Lung (tissue), 12 donors: Measurements from ENCODE around the gene MAB21L4. TPM values are rescaled to one million over a fixed set of nuclear protein-coding genes. Genes with fewer than 3 reads are reported as not detected.

Experiments used
- ATAC-seq: fragments of 200-7000 bp; cut with Tn5 transposase; one replicate; pipeline ENCODE4 v1.9.1; 2020; ENCODE audit warnings: moderate number of reproducible peaks; ENCODE audit not compliant: insufficient read depth, low FRiP score
- DNase-seq, 3 donors: peaks; one replicate each; pipeline ENCODE4 v3.0.0-alpha.2; 2013 to 2017
- H3K27ac ChIP-seq, 2 donors: one replicate each; pipeline ENCODE4 v1.5.1; 2013; ENCODE audit warnings: mild to moderate bottlenecking in 2 of 2, moderate library complexity in 2 of 2, control low read depth in 1 of 2, inconsistent platforms in 1 of 2, low read depth in 1 of 2, low read length in 1 of 2
- H3K27me3 ChIP-seq, 3 donors: one replicate each; pipeline ENCODE4 v1.5.1; 2013; ENCODE audit warnings: low read length in 2 of 3; ENCODE audit not compliant: control insufficient read depth in 3 of 3, insufficient read depth in 3 of 3
- H3K36me3 ChIP-seq, 4 donors: one replicate each; pipeline ENCODE4 v1.5.1; 2013; ENCODE audit warnings: low read length in 4 of 4, mild to moderate bottlenecking in 1 of 4, moderate library complexity in 1 of 4; ENCODE audit not compliant: control insufficient read depth in 4 of 4, insufficient read depth in 4 of 4
- H3K4me1 ChIP-seq, 5 donors: one replicate each; pipeline ENCODE4 v1.5.1; 2013; ENCODE audit warnings: low read length in 5 of 5, mild to moderate bottlenecking in 2 of 5, moderate library complexity in 1 of 5; ENCODE audit not compliant: control insufficient read depth in 5 of 5, insufficient read depth in 5 of 5
- H3K4me3 ChIP-seq: one replicate; pipeline ENCODE4 v1.5.1; 2013; ENCODE audit warnings: mild to moderate bottlenecking, control low read depth, moderate library complexity
- H3K9ac ChIP-seq, 2 donors: one replicate each; pipeline ENCODE4 v1.5.1; 2013; ENCODE audit warnings: low read length in 2 of 2, control low read depth in 1 of 2; ENCODE audit not compliant: insufficient read depth in 1 of 2
- H3K9me3 ChIP-seq, 4 donors: one replicate each; pipeline ENCODE4 v1.5.1; 2013; ENCODE audit warnings: low read length in 3 of 4, mild to moderate bottlenecking in 1 of 4, moderate library complexity in 1 of 4; ENCODE audit not compliant: control insufficient read depth in 4 of 4, insufficient read depth in 3 of 4
- WGBS, 2 donors: extraction: QIAGEN DNeasy Blood & Tissue Kit; methylation state at CpG; one replicate each; pipeline ENCODE4 v1.1.7; 2013; 5-methylcytosine and 5-hydroxymethylcytosine counted together
- polyA plus RNA-seq, 2 donors: library from polyadenylated mRNA; stranded (reverse); fragments of 200-250 nt; gene quantifications; one replicate each; pipeline ENCODE4 v1.2.1, GENCODE V29; 2013
- total RNA-seq, 2 donors: library from RNA; depleted of rRNA in 1 of 2; stranded (reverse); fragments of >200 nt in 1 of 2; gene quantifications; one replicate each; pipeline ENCODE4 v1.2.1, GENCODE V29; 2014 to 2021
- TF ChIP-seq, protein P1 (sequence below): IDR thresholded peaks from 2 replicates; pipeline ENCODE4 v1.5.1; 2012; ENCODE audit warnings: mild to moderate bottlenecking; ENCODE audit errors: control extremely low read depth, extremely low read depth
- donor health status: control.
- donor health status: control.
- donor health status: Bipolar disorder and iron deficiency.
- donor health status: healthy.
- donor health status: DM: yes; HTN: yes; CAD: no.

Gene MAB21L4
- total and polyA plus RNA-seq, 4 donors = 2.9 to 21.1 (median 6.8) TPM

DNA sequence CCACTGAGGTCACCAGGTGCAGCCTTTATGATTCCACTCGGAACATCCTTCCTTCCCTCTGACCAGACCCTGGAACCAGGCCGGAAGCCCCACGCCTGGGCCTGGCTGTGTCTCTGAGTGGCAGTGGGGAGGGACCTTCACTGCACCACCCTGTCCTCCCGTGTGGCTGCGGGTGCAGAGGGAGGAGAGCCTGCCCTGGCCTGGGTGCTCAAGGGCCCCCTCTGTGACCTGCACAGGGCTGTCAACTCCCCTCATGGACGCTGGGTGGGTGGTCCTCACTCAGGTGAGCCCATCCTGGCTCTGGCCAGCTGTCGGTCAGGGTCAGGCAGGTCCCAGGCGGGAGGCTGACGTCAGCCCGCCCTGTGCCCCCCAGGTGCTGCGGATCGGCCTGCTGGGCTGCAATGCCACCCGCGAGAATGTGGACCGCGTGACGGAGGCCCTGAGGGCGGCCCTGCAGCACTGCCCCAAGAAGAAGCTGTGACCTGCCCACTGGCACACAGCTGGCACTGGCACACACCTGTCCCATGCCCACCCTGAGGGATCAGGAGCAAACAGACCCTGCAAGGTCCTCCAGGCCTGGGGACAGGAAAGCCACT lies 17.5 kb downstream of the MAB21L4 start:
- Histone ChIP-seq H3K27ac (no peak overlapping the region), H3K9ac (no peak overlapping the region), H3K36me3 (no peaks in the 10 kb centered on the region), H3K9me3 (no peaks in the 10 kb centered on the region), H3K4me1 (peaks cover 0 to 20% (median 0%) of the 10 kb centered on the region in 5 donors), H3K4me3 (no peak overlapping the region), H3K27me3 (peaks cover 0 to 2% (median 0%) of the 10 kb centered on the region in 3 donors)
- no peak for ATAC-seq
- WGBS, 2 donors = 91 to 92% methylated on average over 18 of the region's 18 CpGs
- TF ChIP-seq, protein P1, sequence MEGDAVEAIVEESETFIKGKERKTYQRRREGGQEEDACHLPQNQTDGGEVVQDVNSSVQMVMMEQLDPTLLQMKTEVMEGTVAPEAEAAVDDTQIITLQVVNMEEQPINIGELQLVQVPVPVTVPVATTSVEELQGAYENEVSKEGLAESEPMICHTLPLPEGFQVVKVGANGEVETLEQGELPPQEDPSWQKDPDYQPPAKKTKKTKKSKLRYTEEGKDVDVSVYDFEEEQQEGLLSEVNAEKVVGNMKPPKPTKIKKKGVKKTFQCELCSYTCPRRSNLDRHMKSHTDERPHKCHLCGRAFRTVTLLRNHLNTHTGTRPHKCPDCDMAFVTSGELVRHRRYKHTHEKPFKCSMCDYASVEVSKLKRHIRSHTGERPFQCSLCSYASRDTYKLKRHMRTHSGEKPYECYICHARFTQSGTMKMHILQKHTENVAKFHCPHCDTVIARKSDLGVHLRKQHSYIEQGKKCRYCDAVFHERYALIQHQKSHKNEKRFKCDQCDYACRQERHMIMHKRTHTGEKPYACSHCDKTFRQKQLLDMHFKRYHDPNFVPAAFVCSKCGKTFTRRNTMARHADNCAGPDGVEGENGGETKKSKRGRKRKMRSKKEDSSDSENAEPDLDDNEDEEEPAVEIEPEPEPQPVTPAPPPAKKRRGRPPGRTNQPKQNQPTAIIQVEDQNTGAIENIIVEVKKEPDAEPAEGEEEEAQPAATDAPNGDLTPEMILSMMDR = no peak
- no peak for DNase-seq

DNA sequence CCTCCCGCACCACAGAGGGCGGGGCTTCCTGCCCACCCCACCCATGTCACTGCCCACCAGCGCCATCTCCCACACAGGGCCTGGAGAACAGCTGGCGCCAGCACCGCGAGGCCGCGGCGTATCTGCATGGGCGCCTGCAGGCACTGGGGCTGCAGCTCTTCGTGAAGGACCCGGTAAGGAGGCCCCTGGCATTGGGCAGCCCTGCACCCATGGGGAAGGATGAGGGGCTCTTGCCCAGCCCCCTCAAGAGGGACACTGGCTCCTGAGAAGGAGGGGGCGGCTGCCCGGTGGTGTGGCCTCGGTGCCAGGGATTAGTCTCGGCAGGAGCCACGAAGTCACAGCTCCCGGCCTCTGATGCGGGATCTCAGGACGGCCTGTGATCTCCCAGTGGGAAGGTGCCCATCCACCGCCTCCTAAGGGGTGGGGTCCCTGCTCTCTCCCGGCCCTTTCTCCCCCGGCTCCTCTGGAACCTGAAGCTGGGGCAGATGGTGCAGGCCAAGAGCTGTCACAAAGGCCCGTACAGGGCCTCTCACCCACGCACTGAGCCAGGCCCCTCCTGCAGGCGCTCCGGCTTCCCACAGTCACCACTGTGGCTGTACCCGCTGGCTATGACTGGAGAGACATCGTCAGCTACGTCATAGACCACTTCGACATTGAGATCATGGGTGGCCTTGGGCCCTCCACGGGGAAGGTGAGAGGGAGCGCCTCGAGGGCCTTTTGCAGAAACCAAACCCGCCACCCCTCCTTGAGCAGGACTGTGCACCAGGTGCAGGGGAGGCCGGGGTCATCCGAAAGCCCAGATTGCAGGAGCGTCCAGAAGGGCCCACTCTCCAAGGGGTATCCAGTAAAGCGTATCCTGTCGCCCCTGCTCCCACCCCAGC lies 18.3 kb downstream of the MAB21L4 start:
- Histone ChIP-seq H3K4me1 (peaks cover 0 to 20% (median 0%) of the 10 kb centered on the region in 5 donors), H3K9ac (no peak overlapping the region), H3K36me3 (no peaks in the 10 kb centered on the region), H3K9me3 (no peaks in the 10 kb centered on the region), H3K27me3 (peaks cover 0 to 2% (median 0%) of the 10 kb centered on the region in 3 donors), H3K27ac (no peak overlapping the region), H3K4me3 (no peak overlapping the region)
- DNase-seq (no peak), ATAC-seq (no peak)
- 92 to 94% methylated on average over 38 to 40 of the region's 40 CpGs for WGBS, 2 donors
- TF ChIP-seq, protein P1 = no peak

DNA sequence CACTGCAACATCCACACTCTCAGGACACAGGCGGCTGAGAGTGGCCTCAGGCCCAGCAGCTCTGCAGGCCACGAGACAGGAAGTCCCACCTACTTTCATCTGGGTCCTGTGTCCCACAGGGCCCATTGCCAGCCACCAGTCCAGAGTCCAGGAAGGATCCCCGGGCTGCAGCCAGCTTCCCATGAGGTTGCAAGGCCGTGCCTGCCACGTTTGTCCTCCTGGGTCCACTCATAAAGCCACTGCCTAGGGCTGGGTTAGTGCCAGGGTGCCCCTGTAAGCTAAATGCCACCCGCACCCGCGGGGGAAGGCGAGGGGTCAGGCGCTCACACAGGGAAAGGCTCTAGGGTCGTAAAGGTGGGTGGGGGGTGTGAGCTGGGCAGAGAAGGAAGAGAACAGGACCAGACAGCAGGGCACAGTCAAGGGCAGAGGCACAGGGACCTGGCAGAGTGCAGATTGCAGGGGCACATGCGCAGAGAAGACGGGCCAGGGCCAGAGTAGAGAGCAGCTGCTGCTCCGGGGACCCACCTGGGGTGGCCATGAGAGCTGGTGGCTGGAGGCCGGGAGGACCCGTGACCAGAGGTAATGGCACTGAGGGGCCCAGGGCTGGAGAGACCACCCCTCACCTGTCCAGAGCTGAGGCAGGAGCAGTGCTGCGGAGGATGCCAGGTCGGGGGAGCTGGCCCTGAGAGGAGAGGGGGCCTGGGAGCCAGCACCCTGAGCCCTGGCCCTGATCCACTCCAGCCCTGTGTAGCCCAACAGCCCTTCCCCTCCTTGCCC lies 19.3 kb downstream of the MAB21L4 start:
- Histone ChIP-seq H3K36me3 (no peaks in the 10 kb centered on the region), H3K27me3 (no peaks in the 10 kb centered on the region), H3K4me1 (peaks cover 0 to 20% (median 0%) of the 10 kb centered on the region in 5 donors), H3K27ac (no peak overlapping the region), H3K9me3 (no peaks in the 10 kb centered on the region), H3K9ac (no peak overlapping the region), H3K4me3 (no peak overlapping the region)
- DNase-seq (peak in 2 of 3 donors; percentile 33 to 56), ATAC-seq (no peak)
- TF ChIP-seq, protein P1 = no peak
- 83 to 85% methylated on average over 18 of the region's 18 CpGs for WGBS, 2 donors
